GM12875 (cell line): Measurements from ENCODE around the gene TCFL5.

Experiments used
- H3K4me3 ChIP-seq: one replicate; pipeline ENCODE4 v1.5.1; 2011; ENCODE audit warnings: low read depth, low read length, control low read depth
- CTCF ChIP-seq: IDR thresholded peaks from 2 replicates; pipeline ENCODE4 v1.5.1; 2011; ENCODE audit warnings: low read depth, mild to moderate bottlenecking, control low read depth, inconsistent platforms, low read length, moderate library complexity, borderline replicate concordance; ENCODE audit not compliant: insufficient read depth

TCFL5 gene

DNA sequence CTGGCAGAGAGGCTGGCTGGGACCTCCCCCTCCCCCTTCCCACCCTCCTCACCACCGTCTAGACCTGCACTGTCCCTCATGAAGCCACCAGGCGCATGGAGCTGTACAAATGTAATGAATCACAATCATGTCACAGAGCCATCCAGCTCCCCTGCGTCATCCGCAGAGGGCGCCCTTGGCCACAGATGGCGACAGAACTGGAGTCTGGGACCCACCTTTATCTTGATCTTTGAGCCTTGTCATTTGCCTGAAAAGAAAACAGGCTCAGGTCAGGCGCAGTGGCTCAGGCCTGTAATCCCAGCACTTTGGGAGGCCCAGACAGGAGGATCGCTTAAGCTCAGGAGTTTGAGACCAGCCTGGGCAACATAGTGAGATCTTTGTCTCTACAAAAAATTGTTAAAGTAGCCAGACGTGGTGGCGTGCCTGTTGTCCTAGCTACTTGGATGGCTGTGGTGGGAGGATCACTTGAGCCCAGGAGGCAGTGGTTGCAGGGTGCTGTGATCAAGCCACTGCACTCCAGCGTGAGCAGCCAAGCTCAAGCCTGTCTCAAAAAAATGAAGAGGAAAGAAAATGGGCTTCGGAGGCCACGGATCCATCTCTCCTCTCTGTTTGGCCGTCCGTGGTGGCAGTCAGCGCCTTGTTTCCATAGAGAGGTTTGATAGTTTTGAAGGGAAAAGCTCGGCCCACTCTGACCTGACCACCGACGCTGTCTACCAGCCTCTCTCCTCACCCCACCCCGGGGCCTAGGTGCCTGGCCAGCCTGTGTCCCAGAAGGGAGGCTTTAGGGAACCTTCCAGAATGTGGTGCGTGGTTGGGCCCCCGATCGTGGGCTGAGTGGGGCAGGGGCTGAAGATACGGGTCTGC, 38.6 kb downstream of the TCFL5 start:
- TF ChIP-seq CTCF: peak; percentile 69
- no peak overlapping the region for H3K4me3 ChIP-seq

GRCh38 chr20:62822239-62822787, 39.3 kb downstream of the TCFL5 start:
- TF ChIP-seq CTCF: no peak
- H3K4me3 ChIP-seq: no peak overlapping the region

- no peak overlapping the region for H3K4me3 ChIP-seq
- TF ChIP-seq CTCF: no peak
Measured at GRCh38 chr20:62821726-62822210, 39.9 kb downstream of the TCFL5 start.

DNA sequence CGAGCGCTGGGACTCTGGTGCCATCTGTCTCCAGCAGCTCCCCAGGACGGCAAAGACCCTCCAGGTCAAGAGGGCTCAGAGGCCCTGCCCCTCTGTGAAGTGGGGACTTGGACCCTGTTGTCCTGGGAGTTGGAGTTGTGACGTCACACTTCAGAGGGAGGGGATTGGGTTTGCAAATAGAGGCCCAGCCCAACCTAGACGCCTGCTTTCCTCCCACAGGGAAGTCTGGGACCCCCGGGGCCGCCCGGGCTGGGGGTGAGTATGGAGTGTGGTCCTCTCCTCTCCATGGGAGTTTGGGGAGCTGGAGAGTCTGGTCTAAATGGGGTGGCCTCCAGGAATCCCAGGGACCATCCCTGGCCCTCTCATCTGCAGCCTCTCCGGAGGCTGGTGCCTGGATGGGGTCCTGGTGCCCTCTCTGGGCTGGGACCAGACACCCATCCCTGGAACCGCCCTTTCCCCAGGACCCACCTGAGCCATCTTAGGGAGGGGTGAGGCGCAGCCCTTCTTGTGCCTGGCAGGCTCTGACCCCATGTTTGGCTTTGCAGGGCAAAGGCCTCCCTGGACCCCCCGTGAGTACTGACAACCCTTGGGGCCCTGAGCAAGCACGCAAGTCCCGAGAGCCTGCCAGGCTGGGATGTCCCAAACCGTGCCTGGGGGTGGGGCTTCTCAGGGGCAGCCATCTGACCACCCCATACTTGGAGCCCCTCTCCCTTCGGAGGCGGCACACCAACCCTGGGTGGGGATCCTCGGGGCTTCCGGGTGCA, 40.5 kb downstream of the TCFL5 start:
- no peak overlapping the region for H3K4me3 ChIP-seq
- no peak for TF ChIP-seq CTCF

- no peak overlapping the region for H3K4me3 ChIP-seq
- no peak for TF ChIP-seq CTCF
Measured at GRCh38 chr20:62820208-62820961, 41.2 kb downstream of the TCFL5 start.

DNA sequence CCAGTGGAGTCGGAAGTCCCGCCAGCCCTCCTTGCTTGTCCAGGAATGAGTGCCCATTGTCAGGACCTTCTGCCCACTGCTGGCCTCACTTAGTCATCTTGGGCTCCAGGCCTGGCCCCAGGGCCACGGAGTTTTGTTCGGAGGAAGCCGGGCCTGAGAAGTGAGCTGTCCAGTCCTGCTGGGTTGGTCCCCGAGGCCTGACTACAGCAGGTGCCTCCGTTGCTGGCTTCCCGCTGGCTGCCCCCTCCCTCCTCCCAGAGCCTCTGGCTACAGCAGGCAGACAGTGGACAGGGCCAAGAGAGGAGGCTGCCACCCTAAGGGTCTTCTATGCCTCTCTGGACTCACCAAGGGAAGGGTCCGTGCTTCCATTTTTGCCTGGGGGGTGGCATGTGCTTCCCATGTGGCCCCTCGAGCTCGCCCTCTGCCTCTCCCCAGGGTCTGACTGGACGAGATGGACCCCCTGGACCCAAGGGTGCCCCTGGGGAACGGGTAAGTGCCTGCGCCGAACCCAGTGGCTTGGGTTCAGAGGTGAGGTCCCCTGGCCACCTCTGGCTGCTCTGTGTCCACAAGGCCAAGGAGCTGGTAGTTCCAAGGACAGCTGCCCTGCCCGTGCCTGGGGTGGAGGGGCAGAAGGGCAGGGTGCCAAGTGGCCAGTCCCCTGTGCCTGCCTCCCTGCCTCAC, 42.0 kb downstream of the TCFL5 start:
- no peak overlapping the region for H3K4me3 ChIP-seq
- TF ChIP-seq CTCF: no peak
